Cardiac septum (tissue), 1 donor: ENCODE measurements around the gene GPR141. TPM values are rescaled to one million over a fixed set of nuclear protein-coding genes. Genes with fewer than 3 reads are reported as not detected.

ENCODE experiments used
- DNase-seq: peaks from one replicate; pipeline ENCODE4 v3.0.0-alpha.2; 2020; ENCODE audit warnings: low spot score
- intact Hi-C: fragments of 100-400 bp; cut with DNase I; formaldehyde crosslinking; loops from one replicate; pipeline ENCODE4 v1.14.0; 2022
- total RNA-seq: library from RNA; stranded (reverse); fragmentation: NEBNext Ultra II Directional; extraction: Animal tissue kit (Norgen Biotek cat#: 25700); gene quantifications from one replicate; pipeline ENCODE4 v1.2.1, GENCODE V29; 2021
- donor health status: DM: no; HTN: no; CAD: no.

Gene GPR141
- total RNA-seq, 1 donor from 2014 or later: 0.40 TPM

DNA sequence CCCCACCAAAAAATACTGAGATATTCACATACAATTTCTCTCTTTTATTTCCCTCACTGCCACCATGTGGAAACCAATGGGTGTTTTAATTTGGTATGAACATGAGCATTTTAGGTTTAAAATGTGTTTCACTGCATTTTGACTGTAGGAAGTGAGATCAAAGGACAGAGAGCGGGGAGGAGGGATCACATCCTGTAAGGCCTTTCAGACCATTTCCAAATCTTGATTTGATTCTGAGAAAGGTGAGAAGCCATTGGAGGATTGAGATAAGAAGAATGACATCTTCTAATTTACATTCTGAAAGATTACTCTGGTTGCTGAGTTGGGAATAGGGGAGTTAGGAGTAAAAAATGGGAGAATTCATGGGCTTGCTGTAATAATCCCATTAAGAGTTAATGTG, 42.5 kb downstream of the GPR141 start:
- intact Hi-C loops: no loop called here
- no peak for DNase-seq

DNA sequence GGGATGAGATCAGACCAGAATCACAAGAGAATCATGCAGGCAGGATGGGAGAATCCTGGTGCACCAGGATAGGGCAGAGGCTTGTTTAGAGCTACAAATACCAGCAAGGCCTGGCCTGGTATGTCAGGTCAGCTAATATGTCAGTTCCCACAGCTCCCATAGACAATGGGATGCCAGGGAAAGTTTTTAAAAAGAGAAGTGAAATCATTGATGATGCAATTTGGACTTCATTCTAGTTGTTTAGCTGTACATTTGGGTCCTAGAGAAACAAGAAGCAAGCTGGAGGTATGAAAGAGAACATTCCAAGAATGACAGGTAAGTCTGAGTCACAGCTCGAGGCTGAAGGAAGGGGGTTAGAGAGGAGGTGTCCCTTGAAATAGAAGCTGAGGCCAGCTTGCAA, 45.2 kb downstream of the GPR141 start:
- intact Hi-C loops: no loop called here
- DNase-seq: no peak

DNA sequence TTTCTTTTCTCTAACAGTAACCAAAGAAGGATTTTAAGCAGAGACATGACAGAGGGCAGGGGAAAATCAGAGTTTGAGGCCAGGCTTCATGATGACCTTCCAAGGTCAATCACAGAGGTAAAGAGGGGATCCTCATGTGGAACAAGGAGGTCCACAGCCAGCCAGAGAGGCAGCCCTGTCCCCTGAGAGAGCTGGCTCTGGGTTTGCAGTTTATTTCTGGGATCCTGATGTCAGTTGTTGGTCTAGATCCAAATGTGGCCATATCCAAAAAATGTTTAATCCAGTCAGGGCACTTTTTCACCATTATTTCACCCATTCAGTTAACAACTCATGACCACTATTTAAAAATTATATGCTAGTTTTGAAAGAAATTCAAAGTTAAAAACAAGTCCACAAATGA, 45.6 kb downstream of the GPR141 start:
- intact Hi-C loops: no loop called here
- no peak for DNase-seq

DNA sequence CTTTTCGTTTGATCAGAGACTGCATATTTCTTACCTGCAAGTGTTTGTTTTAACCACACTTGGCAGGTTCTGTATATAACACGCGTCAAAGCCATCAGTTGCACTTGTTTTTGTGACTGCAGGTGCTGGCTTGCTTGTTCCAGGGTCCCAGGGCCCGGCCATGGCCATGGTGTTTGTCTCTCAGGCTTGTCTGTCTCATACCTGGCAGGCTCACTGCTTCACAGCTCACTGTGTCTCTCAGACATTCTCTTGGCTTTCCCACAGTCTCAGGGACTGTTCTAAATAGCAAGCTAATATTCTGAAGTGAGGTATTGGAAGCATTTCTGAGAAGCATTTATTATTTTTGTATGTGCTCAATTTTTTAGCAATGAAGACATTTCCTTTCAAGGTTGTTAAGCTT, 46.9 kb downstream of the GPR141 start:
- intact Hi-C loops: no loop called here
- no peak for DNase-seq

DNA sequence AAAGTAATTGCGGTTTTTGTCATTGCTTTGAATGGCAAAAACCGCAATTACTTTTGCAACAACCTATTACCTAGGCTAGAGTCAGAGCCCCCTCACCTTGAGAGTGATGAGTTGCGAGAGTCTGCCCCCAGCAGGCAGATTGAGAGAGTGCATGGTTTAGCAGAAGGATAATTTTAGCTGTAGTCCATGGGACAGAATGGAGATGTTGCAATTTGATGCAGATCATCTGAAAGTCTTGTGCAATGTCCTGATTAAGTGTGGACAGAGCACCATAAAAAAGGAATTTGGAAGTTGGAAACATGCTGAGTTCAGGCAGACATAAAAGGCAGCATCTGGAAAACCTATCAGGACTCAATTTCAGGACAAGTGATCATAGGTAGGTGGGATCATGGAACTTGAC, 48.7 kb downstream of the GPR141 start:
- no peak for DNase-seq
- intact Hi-C loops: no loop called here

DNA sequence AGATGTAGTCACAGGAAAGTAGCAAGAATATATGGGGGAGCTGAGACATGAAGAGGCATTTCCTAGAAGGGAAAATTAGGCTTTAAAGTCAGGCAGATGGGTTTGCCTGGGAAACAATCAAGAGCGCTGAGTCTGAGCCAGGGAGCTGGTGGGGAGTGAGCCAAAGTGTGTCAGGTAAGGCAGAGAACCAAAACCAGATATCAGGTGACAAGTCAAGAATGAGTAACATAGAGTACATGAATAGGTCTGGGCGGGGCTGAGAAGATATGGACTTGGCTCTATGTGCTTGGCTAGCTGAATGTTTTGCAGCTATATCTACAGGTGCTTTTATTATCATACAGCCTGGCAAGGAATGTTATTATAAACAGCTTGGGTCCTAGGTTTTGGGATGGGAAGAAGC, 49.3 kb downstream of the GPR141 start:
- intact Hi-C loops: no loop called here
- no peak for DNase-seq

DNA sequence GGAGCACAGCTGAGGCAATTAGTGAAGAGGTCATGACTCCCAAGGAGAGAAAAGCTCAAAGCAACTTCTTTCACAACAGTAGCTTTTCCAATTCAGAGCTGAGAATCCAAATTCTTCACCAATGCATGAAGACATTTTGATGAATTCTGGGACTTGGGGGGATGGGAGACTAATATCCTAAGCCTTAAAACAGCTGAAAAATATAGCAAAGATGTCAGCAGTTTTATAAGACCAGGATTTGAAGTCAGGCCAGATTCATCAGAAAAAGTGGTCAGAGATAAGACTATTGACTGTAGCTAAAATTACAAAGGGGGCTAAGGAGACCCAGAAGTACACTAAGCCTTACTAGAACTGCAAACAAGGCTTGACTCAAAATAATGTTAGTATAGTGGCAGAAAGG, 51.6 kb downstream of the GPR141 start:
- no peak for DNase-seq
- intact Hi-C loops: no loop called here

DNA sequence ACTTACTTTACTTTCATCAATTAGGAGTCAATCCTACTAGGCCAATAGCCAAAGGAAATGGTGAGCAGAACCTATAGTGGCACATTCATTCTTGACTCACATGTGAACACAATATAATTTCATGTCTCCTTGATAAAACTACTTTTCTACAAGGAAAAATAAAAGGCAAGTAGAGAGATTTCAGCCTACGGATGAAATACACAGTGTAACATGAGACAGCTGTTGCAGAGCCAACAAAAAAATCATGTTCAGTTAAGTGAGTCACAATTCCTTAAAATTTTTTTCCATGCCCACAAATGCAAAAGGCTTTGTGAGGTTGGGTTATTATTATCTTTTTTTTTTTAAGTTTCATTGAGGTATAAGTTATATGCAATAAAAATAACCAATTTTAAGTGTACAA, 54.8 kb downstream of the GPR141 start:
- intact Hi-C loops: no loop called here
- DNase-seq: no peak

DNA sequence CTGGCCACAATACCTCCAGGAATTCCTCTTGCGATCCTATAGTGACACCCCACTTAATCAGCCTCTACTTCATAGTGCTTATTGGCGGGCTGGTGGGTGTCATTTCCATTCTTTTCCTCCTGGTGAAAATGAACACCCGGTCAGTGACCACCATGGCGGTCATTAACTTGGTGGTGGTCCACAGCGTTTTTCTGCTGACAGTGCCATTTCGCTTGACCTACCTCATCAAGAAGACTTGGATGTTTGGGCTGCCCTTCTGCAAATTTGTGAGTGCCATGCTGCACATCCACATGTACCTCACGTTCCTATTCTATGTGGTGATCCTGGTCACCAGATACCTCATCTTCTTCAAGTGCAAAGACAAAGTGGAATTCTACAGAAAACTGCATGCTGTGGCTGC, 56.8 kb downstream of the GPR141 start:
- intact Hi-C loops: no loop called here
- DNase-seq: no peak

DNA sequence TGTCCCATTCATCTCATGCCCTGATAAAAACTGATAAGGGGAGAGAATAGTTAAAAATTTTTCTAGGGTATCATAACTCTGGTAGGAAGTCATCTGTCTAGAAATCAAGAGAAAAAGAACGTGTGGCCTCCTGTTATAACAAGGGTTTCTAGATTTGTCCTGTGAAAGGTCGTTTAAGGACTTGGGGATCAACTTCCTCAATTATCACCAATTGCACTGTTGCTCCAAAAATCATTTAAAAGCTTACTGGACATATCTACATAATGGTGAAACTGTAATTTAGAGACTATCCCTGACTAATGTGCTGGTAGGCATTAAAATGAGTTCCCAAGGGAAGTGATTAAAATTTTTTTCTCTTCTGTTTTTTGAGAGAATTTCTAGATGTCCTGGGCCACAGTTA, 58.2 kb downstream of the GPR141 start:
- DNase-seq: no peak
- intact Hi-C loops: no loop called here

DNA sequence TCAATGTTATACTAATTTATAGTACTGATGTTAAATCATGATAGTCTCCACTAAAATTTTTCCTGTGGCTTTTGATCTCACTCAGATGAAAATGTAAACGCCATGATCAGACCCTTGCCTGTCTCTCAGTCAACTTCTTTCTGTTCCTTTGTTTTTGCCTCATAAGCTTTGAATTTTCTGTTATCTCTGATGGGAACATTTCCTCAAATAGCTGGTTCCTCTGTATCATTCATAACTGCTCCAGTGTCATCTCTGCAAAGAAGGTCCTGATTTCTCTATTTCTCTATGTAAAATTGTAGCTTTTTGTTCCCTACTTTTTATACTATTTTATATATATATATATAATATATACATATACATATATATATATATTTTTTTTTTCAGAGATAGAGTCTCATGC, 67.5 kb downstream of the GPR141 start:
- intact Hi-C loops: no loop called here
- no peak for DNase-seq

DNA sequence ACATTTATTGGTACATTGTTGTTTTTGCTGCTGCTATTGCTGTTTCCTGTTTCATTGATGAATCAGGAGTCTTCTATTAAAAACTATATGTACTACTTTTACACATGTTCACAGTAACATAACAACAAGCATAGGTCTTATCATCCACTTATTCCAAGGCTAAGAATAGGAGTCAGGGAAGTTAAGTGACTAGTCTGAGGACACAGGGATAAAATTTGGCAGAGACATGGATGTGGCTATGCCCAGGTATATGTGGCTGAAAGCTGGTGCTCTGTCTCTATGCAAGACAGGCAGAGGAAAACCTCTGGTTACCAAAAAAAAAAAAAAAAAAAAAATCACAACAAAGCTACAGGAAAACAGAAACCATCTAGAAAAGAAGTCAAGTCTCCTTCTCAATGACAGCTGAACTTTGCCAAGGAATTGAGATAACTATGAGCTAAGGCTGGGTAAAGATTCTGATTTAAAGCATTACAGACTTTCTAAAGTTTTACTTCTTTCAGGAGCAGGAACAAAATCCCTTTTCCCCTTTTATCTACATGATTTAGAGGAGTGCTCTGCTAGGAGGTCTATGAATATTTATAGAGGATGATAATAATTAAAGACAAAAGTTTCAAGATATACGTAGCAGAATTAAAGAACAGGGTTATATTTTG, 70.0 kb downstream of the GPR141 start:
- intact Hi-C loops: no loop called here
- DNase-seq: no peak

DNA sequence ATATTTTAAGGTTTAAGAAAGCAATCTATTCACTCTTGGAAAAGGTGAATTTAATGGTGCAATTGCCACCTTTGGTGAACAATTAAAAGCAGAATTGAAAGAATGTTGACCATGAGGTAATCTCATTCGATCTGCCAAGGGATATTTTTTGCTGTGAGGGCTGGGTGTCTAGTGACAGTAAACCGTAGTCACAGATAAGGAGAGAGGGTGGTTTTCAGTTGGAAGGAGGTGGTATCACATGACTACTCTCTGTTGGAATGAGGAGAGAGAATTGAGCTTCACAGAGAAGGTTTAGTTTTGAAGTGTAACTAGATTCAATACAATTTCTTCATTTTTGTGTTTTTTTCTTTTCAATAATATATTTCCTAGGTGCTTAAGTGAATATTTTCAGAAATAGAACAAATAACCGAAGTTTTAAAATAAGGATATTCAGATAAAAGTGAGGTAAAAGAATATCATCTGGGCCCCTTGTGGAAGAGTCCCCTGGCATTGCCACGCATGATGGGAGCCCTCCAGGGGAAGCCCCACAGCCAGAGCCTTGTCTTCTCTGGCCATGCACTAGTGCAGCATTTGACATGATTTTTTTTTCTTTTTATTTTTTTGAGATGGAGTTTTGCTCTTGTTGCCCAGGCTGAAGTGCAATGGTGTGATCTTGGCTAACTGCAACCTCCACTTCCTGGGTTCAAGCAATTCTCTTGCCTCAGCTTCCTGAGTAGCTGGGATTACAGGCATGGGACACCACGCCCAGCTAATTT, 73.4 kb downstream of the GPR141 start:
- DNase-seq: no peak
- intact Hi-C loops: no loop called here

DNA sequence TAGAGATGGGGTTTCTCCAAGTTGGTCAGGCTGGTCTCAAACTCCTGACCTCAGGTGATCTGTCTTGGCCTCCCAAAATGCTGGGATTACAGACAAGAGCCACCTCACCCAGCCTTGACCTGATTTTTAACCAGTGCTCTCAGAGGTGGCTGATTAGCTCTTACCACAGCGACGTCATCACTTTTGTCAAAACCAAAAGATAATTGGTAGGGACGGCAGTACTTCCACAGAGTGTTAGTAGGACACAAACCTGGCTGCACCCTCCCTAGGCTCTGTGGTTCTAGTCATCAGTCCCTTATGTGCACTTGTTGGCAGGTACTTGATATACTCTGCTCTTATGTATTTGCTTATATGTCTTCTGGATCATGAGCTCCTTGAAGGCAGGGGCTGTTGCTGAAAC, 74.0 kb downstream of the GPR141 start:
- DNase-seq: no peak
- intact Hi-C loops: no loop called here

DNA sequence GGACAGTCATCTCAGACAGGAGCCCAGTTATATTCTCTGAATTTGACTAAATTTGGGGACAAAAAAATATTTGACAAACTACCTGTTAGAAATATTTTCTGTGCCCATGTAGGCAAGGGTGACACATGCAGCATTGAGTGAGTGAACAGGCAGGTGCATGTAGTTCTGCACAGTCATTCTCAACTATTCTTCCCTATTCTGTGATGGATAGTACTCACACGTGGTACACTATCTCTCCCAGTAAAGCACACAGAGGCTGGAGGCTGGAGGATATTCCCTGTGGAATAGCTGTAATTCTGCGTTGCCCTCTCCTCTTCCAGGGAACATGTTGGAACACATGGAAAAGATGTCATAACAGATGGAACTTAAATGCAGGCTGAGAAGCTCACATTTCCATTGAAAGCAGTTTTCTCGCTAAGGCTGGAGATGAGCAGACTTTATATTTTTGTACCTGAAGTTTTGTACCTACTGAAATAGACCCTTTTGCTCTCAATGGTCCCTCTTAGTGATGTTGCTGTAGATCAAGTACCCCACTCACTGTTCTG, 75.0 kb downstream of the GPR141 start:
- no peak for DNase-seq
- intact Hi-C loops: no loop called here

DNA sequence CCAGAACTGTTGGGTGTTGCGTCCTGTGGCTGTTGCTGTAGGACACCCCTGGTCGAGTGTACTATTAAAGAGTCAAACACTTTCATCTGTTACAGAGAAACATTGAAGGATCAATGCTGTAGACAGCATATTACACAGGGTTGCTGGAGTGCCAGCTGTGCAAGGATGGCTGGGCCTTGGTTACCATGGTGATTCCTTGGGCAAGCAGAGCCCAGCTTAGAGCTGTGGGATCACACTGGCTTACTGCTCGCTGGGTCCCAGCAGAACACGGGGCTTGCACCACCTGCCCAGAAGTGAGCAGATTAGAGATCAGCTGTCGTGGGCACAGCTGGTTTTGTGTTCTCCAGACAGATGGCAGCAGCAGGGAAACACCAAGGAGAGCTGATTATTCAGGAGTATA, 76.0 kb downstream of the GPR141 start:
- no peak for DNase-seq
- intact Hi-C loops: no loop called here

DNA sequence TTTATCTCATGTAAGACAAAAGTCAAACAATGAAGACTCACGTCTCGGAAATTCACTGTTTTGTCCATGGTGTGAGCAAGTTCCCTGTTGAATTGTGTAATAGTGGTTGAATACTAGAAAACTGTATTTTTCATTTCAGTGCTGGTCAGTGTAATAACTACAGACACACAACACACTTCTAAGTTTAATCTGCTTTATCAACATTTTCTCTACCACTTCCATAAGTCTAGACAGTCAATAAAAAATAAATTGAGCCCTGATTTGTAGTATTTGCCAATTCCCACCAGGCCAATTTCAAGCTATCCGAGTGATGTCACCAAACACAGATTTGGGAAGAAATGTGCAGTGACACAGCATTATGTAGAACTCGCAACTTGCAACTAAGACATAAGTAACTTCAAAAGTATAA, 81.9 kb downstream of the GPR141 start:
- intact Hi-C loops: no loop called here
- no peak for DNase-seq

DNA sequence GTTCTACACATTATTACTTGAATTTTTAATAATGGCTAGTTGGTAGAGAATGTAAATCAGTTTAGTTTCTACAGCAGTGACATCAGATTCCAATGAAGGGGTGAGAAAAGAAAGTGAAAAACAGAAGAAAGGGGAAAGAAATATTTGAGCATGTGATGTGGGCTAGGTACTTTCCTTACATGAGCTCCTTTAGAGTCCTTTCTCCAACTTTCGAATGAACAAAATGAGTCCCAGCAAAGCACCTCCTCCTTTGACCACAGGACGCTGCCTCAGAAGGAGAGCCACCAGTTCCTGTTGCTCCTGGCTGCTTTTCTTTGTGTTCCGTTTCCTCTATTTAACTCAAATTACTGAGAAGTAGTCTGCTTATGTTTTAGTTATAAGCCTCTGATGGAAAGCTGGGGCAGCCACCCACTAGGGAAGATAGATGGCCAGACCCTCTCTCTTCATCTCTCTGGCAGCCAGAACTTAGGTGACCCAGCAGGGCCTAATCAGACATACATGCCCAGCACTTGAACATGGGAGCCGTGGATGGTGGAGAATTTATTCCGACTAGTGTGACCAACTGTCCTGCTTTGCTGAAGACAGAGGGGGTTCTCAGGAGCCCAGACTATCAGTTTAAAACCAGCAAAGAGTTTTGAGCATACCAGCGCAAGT, 82.4 kb downstream of the GPR141 start:
- DNase-seq: no peak
- intact Hi-C loops: no loop called here

DNA sequence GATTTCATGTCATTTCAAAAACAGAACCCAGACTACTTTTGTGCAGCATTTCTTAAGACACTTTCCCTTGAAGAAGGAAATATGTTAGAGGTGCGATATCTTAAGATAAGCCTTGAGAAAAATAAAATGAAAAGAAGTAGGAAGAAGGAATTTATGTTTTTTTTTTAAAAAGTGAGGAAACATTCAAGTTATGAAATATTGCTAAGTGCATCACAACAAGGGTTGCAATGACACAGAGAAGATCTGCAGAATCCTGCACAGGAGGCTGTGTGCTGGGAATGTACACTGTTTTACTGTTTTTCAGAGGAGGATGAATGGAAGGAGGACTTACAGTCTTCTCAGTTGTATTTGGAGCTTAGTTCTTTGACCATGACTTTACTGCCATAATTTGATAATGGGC, 85.0 kb downstream of the GPR141 start:
- DNase-seq: no peak
- intact Hi-C loops: no loop called here

DNA sequence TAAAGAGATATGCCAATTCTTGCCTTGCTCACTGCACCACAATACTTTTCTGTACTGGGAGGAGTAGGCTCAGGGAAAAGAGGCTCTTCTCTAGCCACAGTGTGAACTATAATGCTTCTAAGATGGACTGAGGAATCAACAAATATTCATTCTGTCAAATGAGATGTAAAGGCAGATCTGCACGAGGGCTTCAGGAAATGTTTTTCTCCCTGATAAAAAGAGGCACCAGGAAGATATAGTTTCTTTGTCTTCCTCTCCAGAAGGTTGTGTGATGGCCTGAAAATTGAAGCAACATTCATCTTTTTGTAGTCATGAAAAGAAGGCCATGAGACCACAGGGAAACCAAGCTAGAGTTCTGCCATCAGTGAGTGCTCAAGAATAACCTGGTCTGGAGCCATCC, 85.7 kb downstream of the GPR141 start:
- DNase-seq: no peak
- intact Hi-C loops: no loop called here

DNA sequence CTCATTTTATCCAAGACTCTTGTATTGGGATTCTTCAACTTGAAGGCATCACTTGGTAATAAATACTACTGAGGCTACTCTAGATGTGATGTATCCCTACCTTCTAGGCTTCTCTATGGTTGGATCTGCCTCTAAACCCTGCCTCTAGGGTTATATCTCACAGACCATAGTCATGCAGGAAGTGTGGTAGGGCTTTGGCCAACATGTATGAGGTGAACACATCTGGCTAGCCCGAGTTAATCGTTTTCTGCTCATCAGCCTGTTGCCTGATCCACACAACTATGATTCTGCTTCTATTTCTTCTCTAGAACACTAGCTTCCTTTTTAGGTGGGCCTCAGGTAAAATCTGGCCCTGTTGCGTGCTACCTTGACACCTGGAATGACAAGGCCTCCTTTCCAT, 86.2 kb downstream of the GPR141 start:
- no peak for DNase-seq
- intact Hi-C loops: no loop called here
